SK-N-SH treated with all-trans-retinoic acid at 6 μM for 48 hours (cell line): Measurements from ENCODE around the gene ZC3H10.

ENCODE experiments used
- ATAC-seq: fragments of 200-7000 bp; cut with Tn5 transposase; 3 replicates; pipeline ENCODE4 v1.9.1; 2020; ENCODE audit warnings: mild to moderate bottlenecking, moderate library complexity
- ARNTL ChIP-seq: fragments of 450-650 bp; formaldehyde crosslinking; IDR thresholded peaks from 2 replicates; pipeline ENCODE4 v1.5.0; 2020; ENCODE audit warnings: low read depth, mild to moderate bottlenecking, moderate library complexity, borderline replicate concordance
- BACH2 ChIP-seq: fragments of 250-450 bp; sonication (Bioruptor Pico); IDR thresholded peaks from 2 replicates; pipeline ENCODE4 v1.9.0; 2021; ENCODE audit warnings: mild to moderate bottlenecking, borderline replicate concordance
- CSDC2 ChIP-seq: fragments of 250-450 bp; sonication (Bioruptor Pico); IDR thresholded peaks from 2 replicates; pipeline ENCODE4 v1.5.0; 2020; ENCODE audit warnings: mild to moderate bottlenecking, moderate library complexity
- ESRRG ChIP-seq: fragments of 250-450 bp; sonication (Bioruptor Pico); IDR thresholded peaks from 2 replicates; pipeline ENCODE4 v1.6.1; 2021; ENCODE audit warnings: mild to moderate bottlenecking
- GLIS3 ChIP-seq: fragments of 250-450 bp; sonication (Bioruptor Pico); IDR thresholded peaks from 2 replicates; pipeline ENCODE4 v1.5.0; 2020; ENCODE audit warnings: mild to moderate bottlenecking, moderate library complexity
- ISL1 ChIP-seq: fragments of 250-450 bp; sonication (Bioruptor Pico); IDR thresholded peaks from 2 replicates; pipeline ENCODE4 v2.1.2; 2022; ENCODE audit warnings: mild to moderate bottlenecking, moderate library complexity
- OSR1 ChIP-seq: fragments of 250-450 bp; sonication (Bioruptor Pico); IDR thresholded peaks from 2 replicates; pipeline ENCODE4 v1.8.0; 2022; ENCODE audit warnings: moderate library complexity, mild to moderate bottlenecking, inconsistent platforms
- PPARA ChIP-seq: fragments of 250-450 bp; sonication (Bioruptor Pico); IDR thresholded peaks from 2 replicates; pipeline ENCODE4 v1.5.0; 2020; ENCODE audit warnings: mild to moderate bottlenecking, borderline replicate concordance
- RARB ChIP-seq: fragments of 250-450 bp; sonication (Bioruptor Pico); IDR thresholded peaks from 2 replicates; pipeline ENCODE4 v1.8.0; 2021; ENCODE audit warnings: mild to moderate bottlenecking, moderate library complexity
- SNAI2 ChIP-seq: fragments of 250-450 bp; sonication (Bioruptor Pico); IDR thresholded peaks from 2 replicates; pipeline ENCODE4 v1.5.0; 2020; ENCODE audit warnings: mild to moderate bottlenecking, moderate library complexity
- TCF4 ChIP-seq: fragments of 250-450 bp; sonication (Bioruptor Pico); IDR thresholded peaks from 2 replicates; pipeline ENCODE4 v1.8.0; 2021; ENCODE audit warnings: mild to moderate bottlenecking, moderate library complexity, borderline replicate concordance
- TOX ChIP-seq: fragments of 250-450 bp; sonication (Bioruptor Pico); IDR thresholded peaks from 2 replicates; pipeline ENCODE4 v1.8.0; 2021; ENCODE audit warnings: mild to moderate bottlenecking, moderate library complexity, borderline replicate concordance
- ZC3H10 ChIP-seq: fragments of 250-450 bp; sonication (Bioruptor Pico); IDR thresholded peaks from 2 replicates; pipeline ENCODE4 v1.5.1; 2021; ENCODE audit warnings: mild to moderate bottlenecking, moderate library complexity
- ZFP3 ChIP-seq: fragments of 250-450 bp; sonication (Bioruptor Pico); IDR thresholded peaks from 2 replicates; pipeline ENCODE4 v1.5.0; 2020; ENCODE audit warnings: mild to moderate bottlenecking, moderate library complexity
- ZFP30 ChIP-seq: fragments of 450-650 bp; formaldehyde crosslinking; IDR thresholded peaks from 2 replicates; pipeline ENCODE4 v1.5.0; 2022; ENCODE audit warnings: mild to moderate bottlenecking, moderate library complexity
- ZNF565 ChIP-seq: fragments of 450-650 bp; formaldehyde crosslinking; conservative IDR thresholded peaks from 2 replicates; pipeline ENCODE4 v1.5.0; 2020; ENCODE audit warnings: low read depth, mild to moderate bottlenecking, moderate library complexity
- ZNF70 ChIP-seq: fragments of 450-650 bp; formaldehyde crosslinking; IDR thresholded peaks from 2 replicates; pipeline ENCODE4 v1.5.0; 2020; ENCODE audit warnings: mild to moderate bottlenecking, moderate library complexity
- ZNF8 ChIP-seq: fragments of 450-650 bp; formaldehyde crosslinking; IDR thresholded peaks from 2 replicates; pipeline ENCODE4 v1.5.0; 2020; ENCODE audit warnings: mild to moderate bottlenecking, moderate library complexity
- TF ChIP-seq, protein P1 (sequence below): fragments of 250-450 bp; sonication (Bioruptor Pico); IDR thresholded peaks from 2 replicates; pipeline ENCODE4 v1.8.0; 2020; ENCODE audit warnings: mild to moderate bottlenecking, moderate library complexity, borderline replicate concordance
- TF ChIP-seq, protein P2 (sequence below): fragments of 250-450 bp; sonication (Bioruptor Pico); IDR thresholded peaks from 2 replicates; pipeline ENCODE4 v1.5.0; 2020; ENCODE audit warnings: mild to moderate bottlenecking, moderate library complexity
- TF ChIP-seq, protein P3 (sequence below): fragments of 250-450 bp; sonication (Bioruptor Pico); IDR thresholded peaks from 2 replicates; pipeline ENCODE4 v1.5.1; 2021; ENCODE audit warnings: mild to moderate bottlenecking, moderate library complexity
- TF ChIP-seq, protein P4 (sequence below): fragments of 250-450 bp; sonication (Bioruptor Pico); IDR thresholded peaks from 2 replicates; pipeline ENCODE4 v1.5.1; 2020; ENCODE audit warnings: low read depth, mild to moderate bottlenecking, moderate library complexity
- TF ChIP-seq, protein P5 (sequence below): fragments of 250-450 bp; sonication (Bioruptor Pico); IDR thresholded peaks from 2 replicates; pipeline ENCODE4 v1.8.0; 2021; ENCODE audit warnings: low read depth, mild to moderate bottlenecking, moderate library complexity, borderline replicate concordance

ZC3H10 gene

DNA sequence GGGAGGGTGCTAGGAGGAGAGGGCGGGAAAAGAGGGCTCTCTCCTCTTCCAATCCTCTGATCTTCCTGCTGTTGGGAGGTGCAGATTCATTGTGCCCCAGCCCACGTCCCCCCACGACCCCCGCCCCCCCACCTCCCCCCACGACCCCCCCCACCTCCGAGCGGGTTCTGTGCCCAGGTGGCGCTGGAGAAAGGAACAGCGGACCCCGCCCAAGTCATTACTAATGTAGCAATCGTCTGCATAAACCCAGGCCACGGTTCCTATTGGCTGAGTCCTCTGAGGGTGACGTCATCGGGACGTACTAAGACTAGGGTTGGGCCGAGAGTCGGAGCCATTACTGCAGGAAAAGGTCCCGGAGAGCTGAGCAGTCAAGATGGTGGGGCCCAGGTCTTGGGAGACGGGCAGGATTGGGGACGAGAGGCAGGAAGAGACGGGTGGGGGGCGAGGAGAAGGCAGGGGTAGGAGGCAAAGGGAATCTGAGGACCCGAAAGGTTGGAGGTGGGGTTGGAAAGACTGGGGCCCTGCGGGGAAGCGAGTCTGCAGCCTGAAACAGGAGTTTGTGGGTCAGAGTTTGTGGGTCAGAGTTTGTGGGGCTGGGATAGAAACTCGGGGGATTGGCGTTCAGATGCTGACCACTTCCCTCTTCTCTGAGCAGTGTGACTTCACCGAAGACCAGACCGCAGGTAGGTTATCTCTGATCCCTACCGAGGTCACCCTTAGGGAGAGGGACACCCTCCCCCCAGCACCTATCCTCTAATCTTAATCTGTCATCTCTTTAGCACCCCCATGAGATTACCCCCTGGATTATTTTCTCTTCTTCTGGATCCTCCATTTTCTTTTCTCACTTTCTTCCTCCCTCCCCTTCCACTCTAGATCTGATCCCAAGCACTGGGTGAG, 40.2 kb downstream of the ZC3H10 start, which contains the start of gene MYL6:
Gene MYL6 (plus strand): TSS at position 331 of the 897 bp plus-strand sequence. CDS start 43 bp downstream, at position 374.
- peak; percentile 86 for ATAC-seq
- 0 out of 2 replicates have a peak, but pooled peaks have one; percentile 39 for TF ChIP-seq ZNF70
- peak; percentile 6; the same call in 1 of the 2 replicates for TF ChIP-seq ZNF8 (CRISPR knock-in tag)
- TF ChIP-seq ZFP30 (CRISPR knock-in tag) = peak; percentile 62; the same call in 1 of the 2 replicates
- peak; percentile 86 for TF ChIP-seq TOX
- no peak for TF ChIP-seq TCF4 (CRISPR knock-in tag)
- TF ChIP-seq, protein P1, sequence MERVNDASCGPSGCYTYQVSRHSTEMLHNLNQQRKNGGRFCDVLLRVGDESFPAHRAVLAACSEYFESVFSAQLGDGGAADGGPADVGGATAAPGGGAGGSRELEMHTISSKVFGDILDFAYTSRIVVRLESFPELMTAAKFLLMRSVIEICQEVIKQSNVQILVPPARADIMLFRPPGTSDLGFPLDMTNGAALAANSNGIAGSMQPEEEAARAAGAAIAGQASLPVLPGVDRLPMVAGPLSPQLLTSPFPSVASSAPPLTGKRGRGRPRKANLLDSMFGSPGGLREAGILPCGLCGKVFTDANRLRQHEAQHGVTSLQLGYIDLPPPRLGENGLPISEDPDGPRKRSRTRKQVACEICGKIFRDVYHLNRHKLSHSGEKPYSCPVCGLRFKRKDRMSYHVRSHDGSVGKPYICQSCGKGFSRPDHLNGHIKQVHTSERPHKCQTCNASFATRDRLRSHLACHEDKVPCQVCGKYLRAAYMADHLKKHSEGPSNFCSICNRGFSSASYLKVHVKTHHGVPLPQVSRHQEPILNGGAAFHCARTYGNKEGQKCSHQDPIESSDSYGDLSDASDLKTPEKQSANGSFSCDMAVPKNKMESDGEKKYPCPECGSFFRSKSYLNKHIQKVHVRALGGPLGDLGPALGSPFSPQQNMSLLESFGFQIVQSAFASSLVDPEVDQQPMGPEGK = no peak
- TF ChIP-seq, protein P2, sequence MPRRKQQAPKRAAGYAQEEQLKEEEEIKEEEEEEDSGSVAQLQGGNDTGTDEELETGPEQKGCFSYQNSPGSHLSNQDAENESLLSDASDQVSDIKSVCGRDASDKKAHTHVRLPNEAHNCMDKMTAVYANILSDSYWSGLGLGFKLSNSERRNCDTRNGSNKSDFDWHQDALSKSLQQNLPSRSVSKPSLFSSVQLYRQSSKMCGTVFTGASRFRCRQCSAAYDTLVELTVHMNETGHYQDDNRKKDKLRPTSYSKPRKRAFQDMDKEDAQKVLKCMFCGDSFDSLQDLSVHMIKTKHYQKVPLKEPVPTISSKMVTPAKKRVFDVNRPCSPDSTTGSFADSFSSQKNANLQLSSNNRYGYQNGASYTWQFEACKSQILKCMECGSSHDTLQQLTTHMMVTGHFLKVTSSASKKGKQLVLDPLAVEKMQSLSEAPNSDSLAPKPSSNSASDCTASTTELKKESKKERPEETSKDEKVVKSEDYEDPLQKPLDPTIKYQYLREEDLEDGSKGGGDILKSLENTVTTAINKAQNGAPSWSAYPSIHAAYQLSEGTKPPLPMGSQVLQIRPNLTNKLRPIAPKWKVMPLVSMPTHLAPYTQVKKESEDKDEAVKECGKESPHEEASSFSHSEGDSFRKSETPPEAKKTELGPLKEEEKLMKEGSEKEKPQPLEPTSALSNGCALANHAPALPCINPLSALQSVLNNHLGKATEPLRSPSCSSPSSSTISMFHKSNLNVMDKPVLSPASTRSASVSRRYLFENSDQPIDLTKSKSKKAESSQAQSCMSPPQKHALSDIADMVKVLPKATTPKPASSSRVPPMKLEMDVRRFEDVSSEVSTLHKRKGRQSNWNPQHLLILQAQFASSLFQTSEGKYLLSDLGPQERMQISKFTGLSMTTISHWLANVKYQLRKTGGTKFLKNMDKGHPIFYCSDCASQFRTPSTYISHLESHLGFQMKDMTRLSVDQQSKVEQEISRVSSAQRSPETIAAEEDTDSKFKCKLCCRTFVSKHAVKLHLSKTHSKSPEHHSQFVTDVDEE = peak; percentile 74
- peak; percentile 93 for TF ChIP-seq CSDC2
- peak; percentile 90 for TF ChIP-seq PPARA (CRISPR knock-in tag)
- TF ChIP-seq ZFP3 (CRISPR knock-in tag) = peak; percentile 58; the same call in 1 of the 2 replicates
- peak; percentile 78; the same call in 1 of the 2 replicates for TF ChIP-seq GLIS3 (CRISPR knock-in tag)
- TF ChIP-seq ZNF565 (CRISPR knock-in tag) = no peak; the same call in 1 of the 2 replicates
- TF ChIP-seq ZC3H10 (CRISPR knock-in tag) = 0 out of 2 replicates have a peak, but pooled peaks have one; percentile 60
- TF ChIP-seq RARB = peak; percentile 92
- TF ChIP-seq ARNTL (CRISPR knock-in tag) = peak; percentile 51; the same call in 1 of the 2 replicates
- TF ChIP-seq ISL1 (CRISPR knock-in tag) = no peak
- TF ChIP-seq BACH2 (CRISPR knock-in tag) = peak; percentile 74; the same call in 1 of the 2 replicates
- TF ChIP-seq, protein P3, sequence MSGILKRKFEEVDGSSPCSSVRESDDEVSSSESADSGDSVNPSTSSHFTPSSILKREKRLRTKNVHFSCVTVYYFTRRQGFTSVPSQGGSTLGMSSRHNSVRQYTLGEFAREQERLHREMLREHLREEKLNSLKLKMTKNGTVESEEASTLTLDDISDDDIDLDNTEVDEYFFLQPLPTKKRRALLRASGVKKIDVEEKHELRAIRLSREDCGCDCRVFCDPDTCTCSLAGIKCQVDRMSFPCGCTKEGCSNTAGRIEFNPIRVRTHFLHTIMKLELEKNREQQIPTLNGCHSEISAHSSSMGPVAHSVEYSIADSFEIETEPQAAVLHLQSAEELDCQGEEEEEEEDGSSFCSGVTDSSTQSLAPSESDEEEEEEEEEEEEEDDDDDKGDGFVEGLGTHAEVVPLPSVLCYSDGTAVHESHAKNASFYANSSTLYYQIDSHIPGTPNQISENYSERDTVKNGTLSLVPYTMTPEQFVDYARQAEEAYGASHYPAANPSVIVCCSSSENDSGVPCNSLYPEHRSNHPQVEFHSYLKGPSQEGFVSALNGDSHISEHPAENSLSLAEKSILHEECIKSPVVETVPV (CRISPR knock-in tag) = peak; percentile 75; the same call in 1 of the 2 replicates
- TF ChIP-seq, protein P4, sequence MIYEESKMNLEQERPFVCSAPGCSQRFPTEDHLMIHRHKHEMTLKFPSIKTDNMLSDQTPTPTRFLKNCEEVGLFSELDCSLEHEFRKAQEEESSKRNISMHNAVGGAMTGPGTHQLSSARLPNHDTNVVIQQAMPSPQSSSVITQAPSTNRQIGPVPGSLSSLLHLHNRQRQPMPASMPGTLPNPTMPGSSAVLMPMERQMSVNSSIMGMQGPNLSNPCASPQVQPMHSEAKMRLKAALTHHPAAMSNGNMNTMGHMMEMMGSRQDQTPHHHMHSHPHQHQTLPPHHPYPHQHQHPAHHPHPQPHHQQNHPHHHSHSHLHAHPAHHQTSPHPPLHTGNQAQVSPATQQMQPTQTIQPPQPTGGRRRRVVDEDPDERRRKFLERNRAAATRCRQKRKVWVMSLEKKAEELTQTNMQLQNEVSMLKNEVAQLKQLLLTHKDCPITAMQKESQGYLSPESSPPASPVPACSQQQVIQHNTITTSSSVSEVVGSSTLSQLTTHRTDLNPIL (CRISPR knock-in tag) = peak; percentile 95
- TF ChIP-seq, protein P5, sequence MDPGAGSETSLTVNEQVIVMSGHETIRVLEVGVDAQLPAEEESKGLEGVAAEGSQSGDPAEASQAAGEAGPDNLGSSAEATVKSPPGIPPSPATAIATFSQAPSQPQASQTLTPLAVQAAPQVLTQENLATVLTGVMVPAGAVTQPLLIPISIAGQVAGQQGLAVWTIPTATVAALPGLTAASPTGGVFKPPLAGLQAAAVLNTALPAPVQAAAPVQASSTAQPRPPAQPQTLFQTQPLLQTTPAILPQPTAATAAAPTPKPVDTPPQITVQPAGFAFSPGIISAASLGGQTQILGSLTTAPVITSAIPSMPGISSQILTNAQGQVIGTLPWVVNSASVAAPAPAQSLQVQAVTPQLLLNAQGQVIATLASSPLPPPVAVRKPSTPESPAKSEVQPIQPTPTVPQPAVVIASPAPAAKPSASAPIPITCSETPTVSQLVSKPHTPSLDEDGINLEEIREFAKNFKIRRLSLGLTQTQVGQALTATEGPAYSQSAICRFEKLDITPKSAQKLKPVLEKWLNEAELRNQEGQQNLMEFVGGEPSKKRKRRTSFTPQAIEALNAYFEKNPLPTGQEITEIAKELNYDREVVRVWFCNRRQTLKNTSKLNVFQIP (CRISPR knock-in tag) = no peak
- TF ChIP-seq ESRRG = peak; percentile 84
- TF ChIP-seq SNAI2 (CRISPR knock-in tag) = peak; percentile 89; the same call in 1 of the 2 replicates
- TF ChIP-seq OSR1 (CRISPR knock-in tag) = no peak
